Measurements from ENCODE around the gene PDCD10. TPM values are rescaled to one million over a fixed set of nuclear protein-coding genes. Genes with fewer than 3 reads are reported as not detected.

Gene PDCD10
- total and polyA plus RNA-seq, 2 donors, result 67.7 to 101 TPM

- Histone ChIP-seq H3K27ac (ENCODE audit: low read depth in 1 of 2, low read length in 1 of 2) (no peak overlapping the region), H3K27me3 (ENCODE audit: control insufficient read depth in 2 of 2, insufficient read depth in 1 of 2, low read length in 1 of 2) (no peaks in the 10 kb centered on the region), H3K36me3 (ENCODE audit: control insufficient read depth in 2 of 2, insufficient read depth in 2 of 2, low read length in 1 of 2) (no peaks in the 10 kb centered on the region), H3K9me3 (ENCODE audit: control insufficient read depth in 2 of 2, insufficient read depth in 1 of 2, low read length in 1 of 2) (no peaks in the 10 kb centered on the region), H3K4me3 (ENCODE audit: low read length in 2 of 2) (no peak overlapping the region), H3K4me1 (ENCODE audit: control insufficient read depth in 2 of 2, insufficient read depth in 2 of 2, low read length in 2 of 2) (no peaks in the 10 kb centered on the region)
- DNase-seq (ENCODE audit: low read depth in 6 of 9, low spot score in 9 of 9), result no peak
- 96% methylated on average over 1 of the region's 1 CpG for WGBS
Measured at GRCh38 chr3:167656821-167657220, 77.9 kb downstream of the PDCD10 start.

GRCh38 chr3:167653760-167654159 lies 80.9 kb downstream of the PDCD10 start, which contains the start of gene WDR49:
Gene WDR49 (minus strand): TSS chr3:167653942. CDS start chr3:167653425, 517 bp downstream.
- 81% methylated on average over 1 of the region's 1 CpG for WGBS

GRCh38 chr3:167653155-167653554 lies 81.5 kb downstream of the PDCD10 start:
- Histone ChIP-seq H3K4me1 (ENCODE audit: control insufficient read depth in 2 of 2, insufficient read depth in 2 of 2, low read length in 2 of 2) (no peaks in the 10 kb centered on the region), H3K27me3 (ENCODE audit: control insufficient read depth in 2 of 2, insufficient read depth in 1 of 2, low read length in 1 of 2) (no peaks in the 10 kb centered on the region), H3K4me3 (ENCODE audit: low read length in 2 of 2) (no peak overlapping the region), H3K9me3 (ENCODE audit: control insufficient read depth in 2 of 2, insufficient read depth in 1 of 2, low read length in 1 of 2) (no peaks in the 10 kb centered on the region), H3K36me3 (ENCODE audit: control insufficient read depth in 2 of 2, insufficient read depth in 2 of 2, low read length in 1 of 2) (no peaks in the 10 kb centered on the region), H3K27ac (ENCODE audit: low read depth in 1 of 2, low read length in 1 of 2) (no peak overlapping the region)
- DNase-seq (ENCODE audit: low read depth in 6 of 9, low spot score in 9 of 9), result no peak
- WGBS, result 54% methylated on average over 1 of the region's 1 CpG

More at GRCh38 chr3:167653760-167654159, 80.9 kb downstream of the PDCD10 start, which contains the start of gene WDR49:
- H3K4me1 ChIP-seq (ENCODE audit: control insufficient read depth in 2 of 2, insufficient read depth in 2 of 2, low read length in 2 of 2), result no peaks in the 10 kb centered on the region
- H3K27ac ChIP-seq (ENCODE audit: low read depth in 1 of 2, low read length in 1 of 2), result no peak within 1 kb of the TSS
- no peaks in the 10 kb centered on the region for H3K27me3 ChIP-seq (ENCODE audit: control insufficient read depth in 2 of 2, insufficient read depth in 1 of 2, low read length in 1 of 2)
- peak in 1 of 9 donors; percentile 26 for DNase-seq (ENCODE audit: low read depth in 6 of 9, low spot score in 9 of 9)
- H3K9me3 ChIP-seq (ENCODE audit: control insufficient read depth in 2 of 2, insufficient read depth in 1 of 2, low read length in 1 of 2), result no peaks in the 10 kb centered on the region
- no peak within 1 kb of the TSS for H3K4me3 ChIP-seq (ENCODE audit: low read length in 2 of 2)
- H3K36me3 ChIP-seq (ENCODE audit: control insufficient read depth in 2 of 2, insufficient read depth in 2 of 2, low read length in 1 of 2), result no peaks in the 10 kb centered on the region

DNA sequence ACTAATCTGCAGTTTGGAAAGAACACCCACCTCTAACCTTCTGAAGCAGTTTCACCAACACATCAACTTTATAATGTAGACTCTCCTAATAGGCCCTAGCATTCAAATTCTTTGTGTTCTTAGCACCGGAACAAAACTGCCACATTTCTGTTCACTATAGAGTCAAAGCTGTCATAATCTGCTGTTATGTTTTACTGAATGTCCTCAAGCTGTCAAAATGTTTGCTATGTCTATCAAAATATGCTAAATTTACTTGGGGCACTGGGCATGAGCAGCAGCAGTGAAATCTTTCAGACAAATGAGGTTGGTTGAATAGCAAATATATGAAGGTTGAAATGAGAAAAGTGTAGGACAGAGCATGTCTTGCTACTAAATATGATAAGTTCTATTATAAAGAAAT lies 82.9 kb downstream of the PDCD10 start:
- 95% methylated on average over 1 of the region's 1 CpG for WGBS
- H3K27ac ChIP-seq (ENCODE audit: low read depth in 1 of 2, low read length in 1 of 2), result no peak overlapping the region
- no peaks in the 10 kb centered on the region for H3K9me3 ChIP-seq (ENCODE audit: control insufficient read depth in 2 of 2, insufficient read depth in 1 of 2, low read length in 1 of 2)
- no peaks in the 10 kb centered on the region for H3K36me3 ChIP-seq (ENCODE audit: control insufficient read depth in 2 of 2, insufficient read depth in 2 of 2, low read length in 1 of 2)
- no peak for DNase-seq (ENCODE audit: low read depth in 6 of 9, low spot score in 9 of 9)
- H3K4me1 ChIP-seq (ENCODE audit: control insufficient read depth in 2 of 2, insufficient read depth in 2 of 2, low read length in 2 of 2), result no peaks in the 10 kb centered on the region
- no peaks in the 10 kb centered on the region for H3K27me3 ChIP-seq (ENCODE audit: control insufficient read depth in 2 of 2, insufficient read depth in 1 of 2, low read length in 1 of 2)
- no peak overlapping the region for H3K4me3 ChIP-seq (ENCODE audit: low read length in 2 of 2)

DNA sequence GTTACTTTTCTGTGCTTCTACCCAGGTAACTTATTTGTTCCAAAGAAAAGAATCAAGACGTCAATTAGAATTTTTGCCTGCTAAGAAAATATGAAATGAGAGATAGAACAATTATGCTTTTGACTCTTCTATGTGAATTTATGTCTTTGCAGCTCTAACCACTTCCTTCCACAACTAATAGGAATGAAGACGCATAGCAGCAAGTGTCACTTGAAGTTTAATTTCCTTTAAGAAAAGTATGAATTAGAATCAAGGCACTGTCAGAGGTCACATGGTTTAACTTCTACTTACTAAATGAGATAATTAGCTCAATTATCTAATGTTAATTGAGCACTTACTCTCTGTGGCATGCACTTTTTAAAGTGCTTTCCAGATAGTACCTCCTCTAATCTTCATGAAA lies 84.2 kb downstream of the PDCD10 start:
- no peaks in the 10 kb centered on the region for H3K9me3 ChIP-seq (ENCODE audit: control insufficient read depth in 2 of 2, insufficient read depth in 1 of 2, low read length in 1 of 2)
- no peaks in the 10 kb centered on the region for H3K27me3 ChIP-seq (ENCODE audit: control insufficient read depth in 2 of 2, insufficient read depth in 1 of 2, low read length in 1 of 2)
- no peaks in the 10 kb centered on the region for H3K4me1 ChIP-seq (ENCODE audit: control insufficient read depth in 2 of 2, insufficient read depth in 2 of 2, low read length in 2 of 2)
- 11% methylated on average over 2 of the region's 2 CpGs for WGBS
- H3K27ac ChIP-seq (ENCODE audit: low read depth in 1 of 2, low read length in 1 of 2), result no peak overlapping the region
- no peaks in the 10 kb centered on the region for H3K36me3 ChIP-seq (ENCODE audit: control insufficient read depth in 2 of 2, insufficient read depth in 2 of 2, low read length in 1 of 2)
- DNase-seq (ENCODE audit: low read depth in 6 of 9, low spot score in 9 of 9), result no peak
- no peak overlapping the region for H3K4me3 ChIP-seq (ENCODE audit: low read length in 2 of 2)

DNA sequence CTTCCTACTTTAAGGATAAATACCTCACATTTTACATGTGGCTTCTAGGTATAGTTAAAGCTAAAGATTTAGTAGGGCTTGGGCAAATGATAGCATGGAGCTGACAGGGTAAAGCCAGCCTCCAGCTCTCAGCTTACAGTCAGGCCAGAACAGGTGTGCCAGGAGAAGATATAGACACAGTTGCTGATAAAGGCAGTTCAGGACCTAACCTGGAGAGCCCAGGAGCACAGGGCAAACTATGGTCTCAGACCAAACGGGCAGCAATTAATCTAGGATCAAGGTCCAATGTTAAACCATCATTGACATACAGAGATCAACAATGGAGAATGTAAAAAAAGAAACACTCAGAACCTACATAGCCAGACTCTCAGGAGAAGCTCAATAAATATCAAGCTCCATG lies 84.9 kb downstream of the PDCD10 start:
- Histone ChIP-seq H3K4me1 (ENCODE audit: control insufficient read depth in 2 of 2, insufficient read depth in 2 of 2, low read length in 2 of 2) (no peaks in the 10 kb centered on the region), H3K4me3 (ENCODE audit: low read length in 2 of 2) (no peak overlapping the region), H3K27me3 (ENCODE audit: control insufficient read depth in 2 of 2, insufficient read depth in 1 of 2, low read length in 1 of 2) (no peaks in the 10 kb centered on the region), H3K27ac (ENCODE audit: low read depth in 1 of 2, low read length in 1 of 2) (no peak overlapping the region), H3K36me3 (ENCODE audit: control insufficient read depth in 2 of 2, insufficient read depth in 2 of 2, low read length in 1 of 2) (no peaks in the 10 kb centered on the region), H3K9me3 (ENCODE audit: control insufficient read depth in 2 of 2, insufficient read depth in 1 of 2, low read length in 1 of 2) (no peaks in the 10 kb centered on the region)
- WGBS, result 96% methylated on average over 1 of the region's 1 CpG
- DNase-seq (ENCODE audit: low read depth in 6 of 9, low spot score in 9 of 9), result no peak

DNA sequence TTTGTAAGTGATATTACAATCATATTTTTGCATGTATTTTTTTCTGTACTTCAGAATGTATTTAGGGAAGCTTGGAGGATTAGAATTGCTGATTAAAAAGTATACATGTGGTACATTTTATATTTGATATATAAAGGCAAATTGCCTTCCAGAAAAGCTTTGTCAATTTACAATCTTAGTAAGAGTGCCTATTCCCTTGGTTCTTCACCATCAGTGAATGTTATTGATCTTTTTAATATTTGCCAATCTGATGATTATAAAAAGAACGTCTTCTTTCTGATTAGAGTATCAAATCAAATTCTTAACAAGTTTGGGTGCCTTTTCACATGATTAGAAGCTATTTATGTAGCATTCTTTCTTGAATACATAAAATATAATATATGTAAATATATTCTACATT lies 90.1 kb downstream of the PDCD10 start:
- Histone ChIP-seq H3K36me3 (ENCODE audit: control insufficient read depth in 2 of 2, insufficient read depth in 2 of 2, low read length in 1 of 2) (no peaks in the 10 kb centered on the region), H3K27ac (ENCODE audit: low read depth in 1 of 2, low read length in 1 of 2) (no peak overlapping the region), H3K4me3 (ENCODE audit: low read length in 2 of 2) (no peak overlapping the region), H3K27me3 (ENCODE audit: control insufficient read depth in 2 of 2, insufficient read depth in 1 of 2, low read length in 1 of 2) (no peaks in the 10 kb centered on the region), H3K4me1 (ENCODE audit: control insufficient read depth in 2 of 2, insufficient read depth in 2 of 2, low read length in 2 of 2) (no peaks in the 10 kb centered on the region), H3K9me3 (ENCODE audit: control insufficient read depth in 2 of 2, insufficient read depth in 1 of 2, low read length in 1 of 2) (no peaks in the 10 kb centered on the region)
- DNase-seq (ENCODE audit: low read depth in 6 of 9, low spot score in 9 of 9), result no peak
- 91% methylated on average over 1 of the region's 1 CpG for WGBS

Other genes with a start within 250 kb of the PDCD10 start
- 0.90 TPM for gene WDR49, start 81.0 kb downstream of the PDCD10 start, total RNA-seq
- 0.14 TPM for gene WDR49, start 81.0 kb downstream of the PDCD10 start, polyA plus RNA-seq
- 8.5 TPM for gene SERPINI1, start 829 bp upstream of the PDCD10 start, total RNA-seq
- gene SERPINI1, start 829 bp upstream of the PDCD10 start, polyA plus RNA-seq, result 11.7 TPM